ENCODE results near the gene AURKAIP1. TPM values are rescaled to one million over a fixed set of nuclear protein-coding genes. Genes with fewer than 3 reads are reported as not detected.
"Not testable (repeated sequence)": the region's sequence is repeated elsewhere in the genome, so short reads cannot be mapped to it uniquely, and the experiment has no call there.

Gene AURKAIP1
- total RNA-seq, 1 donor from 2014 or later = 107 TPM

GRCh38 chr1:1407636-1408318 is 32.8 kb upstream of the AURKAIP1 start:
- no peak for DNase-seq (ENCODE audit: low spot score, unreplicated experiment)
- peaks cover 15% of the 10 kb centered on the region for H3K4me1 Mint-ChIP-seq (ENCODE audit: low read depth)
- peak overlapping the region; percentile 91 for H3K4me3 Mint-ChIP-seq (ENCODE audit: low read depth)
- H3K36me3 Mint-ChIP-seq (ENCODE audit: insufficient read depth) = peaks cover 17% of the 10 kb centered on the region
- peak overlapping the region; percentile 85 for H3K27ac Mint-ChIP-seq
- peak; percentile 16 for TF ChIP-seq CTCF (IDR thresholded peaks at IDR 0.05; ENCODE audit: unreplicated experiment)
- no peaks in the 10 kb centered on the region for H3K27me3 Mint-ChIP-seq
- peaks cover 2% of the 10 kb centered on the region for H3K9me3 Mint-ChIP-seq (ENCODE audit: low read depth)

- Mint-ChIP-seq H3K36me3 (ENCODE audit: insufficient read depth) (peaks cover 17% of the 10 kb centered on the region), H3K27ac (peak within 1 kb of the TSS; percentile 95), H3K27me3 (no peaks in the 10 kb centered on the region), H3K9me3 (ENCODE audit: low read depth) (no peaks in the 10 kb centered on the region), H3K4me1 (ENCODE audit: low read depth) (peaks cover 15% of the 10 kb centered on the region), H3K4me3 (ENCODE audit: low read depth) (peak within 1 kb of the TSS; percentile 91)
- TF ChIP-seq CTCF (IDR thresholded peaks at IDR 0.05; ENCODE audit: unreplicated experiment) = no peak
- peak; percentile 79 for DNase-seq (ENCODE audit: low spot score, unreplicated experiment)
Observed at GRCh38 chr1:1406821-1407635, 32.0 kb upstream of the AURKAIP1 start, which contains the start of gene MRPL20. TSS of gene MRPL20 (minus strand) at chr1:1407293. CDS start at chr1:1407217, 76 bp downstream.

- no peaks in the 10 kb centered on the region for H3K27me3 Mint-ChIP-seq
- H3K4me1 Mint-ChIP-seq (ENCODE audit: low read depth) = peaks cover 15% of the 10 kb centered on the region
- peaks cover 16% of the 10 kb centered on the region for H3K36me3 Mint-ChIP-seq (ENCODE audit: insufficient read depth)
- peak overlapping the region; percentile 91 for H3K4me3 Mint-ChIP-seq (ENCODE audit: low read depth)
- no peak for DNase-seq (ENCODE audit: low spot score, unreplicated experiment)
- H3K9me3 Mint-ChIP-seq (ENCODE audit: low read depth) = no peaks in the 10 kb centered on the region
- TF ChIP-seq CTCF (IDR thresholded peaks at IDR 0.05; ENCODE audit: unreplicated experiment) = no peak
- H3K27ac Mint-ChIP-seq = peak overlapping the region; percentile 84
Observed at GRCh38 chr1:1406101-1406820, 31.3 kb upstream of the AURKAIP1 start.

- no peak for DNase-seq (ENCODE audit: low spot score, unreplicated experiment)
- no peaks in the 10 kb centered on the region for H3K27me3 Mint-ChIP-seq
- peaks cover 21% of the 10 kb centered on the region for H3K4me1 Mint-ChIP-seq (ENCODE audit: low read depth)
- peak overlapping the region; percentile 76 for H3K27ac Mint-ChIP-seq
- peaks cover 18% of the 10 kb centered on the region for H3K36me3 Mint-ChIP-seq (ENCODE audit: insufficient read depth)
- no peaks in the 10 kb centered on the region for H3K9me3 Mint-ChIP-seq (ENCODE audit: low read depth)
- H3K4me3 Mint-ChIP-seq (ENCODE audit: low read depth) = peak overlapping the region; percentile 4
- TF ChIP-seq CTCF (IDR thresholded peaks at IDR 0.05; ENCODE audit: unreplicated experiment) = no peak
Observed at GRCh38 chr1:1403653-1404052, 28.6 kb upstream of the AURKAIP1 start.

- not testable (repeated sequence) for H3K4me3 Mint-ChIP-seq (ENCODE audit: low read depth); H3K9me3 Mint-ChIP-seq (ENCODE audit: low read depth); H3K27me3 Mint-ChIP-seq; DNase-seq (ENCODE audit: low spot score, unreplicated experiment)
- peak overlapping the region; percentile 76 for H3K27ac Mint-ChIP-seq
- H3K36me3 Mint-ChIP-seq (ENCODE audit: insufficient read depth) = peaks cover 21% of the 10 kb centered on the region
- peaks cover 21% of the 10 kb centered on the region for H3K4me1 Mint-ChIP-seq (ENCODE audit: low read depth)
Observed at GRCh38 chr1:1402901-1403392, 27.9 kb upstream of the AURKAIP1 start.
